OCI-LY3 (cell line): ENCODE results near the gene CLIC6.

Experiments used
- H2AFZ ChIP-seq: fragments of 200-600, 300-600 bp; shearing (Covaris generic); 2 replicates; pipeline ENCODE4 v1.6.0; 2014; ENCODE audit warnings: antibody characterized with exemption, low read depth, low read length
- H3K27ac ChIP-seq: fragments of 200-600, 300-600 bp; sonication (generic); 2 replicates; pipeline ENCODE4 v1.5.1; 2014; ENCODE audit warnings: mild to moderate bottlenecking, low read length, moderate library complexity, mixed read lengths
- H3K27me3 ChIP-seq: fragments of 200-600, 300-600 bp; sonication (generic); 2 replicates; pipeline ENCODE4 v1.6.1; 2014; ENCODE audit warnings: low read depth, low read length, mixed read lengths
- H3K36me3 ChIP-seq: fragments of 200-600, 300-600 bp; sonication (generic); replicated peaks from 2 replicates; pipeline ENCODE3; 2014; ENCODE audit warnings: low read depth, low read length, mixed read lengths
- H3K4me1 ChIP-seq: fragments of 300-600, 200-600 bp; sonication (generic); 2 replicates; pipeline ENCODE4 v1.6.1; 2014; ENCODE audit warnings: low read length, mixed read lengths
- H3K4me2 ChIP-seq: fragments of 200-600, 300-600 bp; sonication (generic); 2 replicates; pipeline ENCODE4 v1.6.1; 2014; ENCODE audit warnings: low read length, mixed read lengths
- H3K4me3 ChIP-seq: fragments of 300-600, 200-600 bp; sonication (generic); 2 replicates; pipeline ENCODE4 v1.5.1; 2014; ENCODE audit warnings: antibody characterized with exemption, mild to moderate bottlenecking, low read length, moderate library complexity
- H3K79me2 ChIP-seq: fragments of 300-600, 200-600 bp; shearing (Covaris generic); 2 replicates; pipeline ENCODE4 v1.6.1; 2014; ENCODE audit warnings: mild to moderate bottlenecking, low read length, mixed read lengths
- H3K9ac ChIP-seq: fragments of 300-600, 200-600 bp; shearing (Covaris generic); 2 replicates; pipeline ENCODE4 v1.6.0; 2014; ENCODE audit warnings: mild to moderate bottlenecking, low read length, moderate library complexity
- H3K9me3 ChIP-seq: fragments of 200-600, 300-600 bp; shearing (Covaris generic); 2 replicates; pipeline ENCODE4 v1.6.1; 2014; ENCODE audit warnings: low read length, mixed read lengths; ENCODE audit not compliant: insufficient read depth
- H4K20me1 ChIP-seq: fragments of 200-600, 300-600 bp; sonication (generic); 2 replicates; pipeline ENCODE4 v1.6.1; 2016; ENCODE audit warnings: low read length, mixed read lengths; ENCODE audit not compliant: insufficient read depth
- EZH2phosphoT487 ChIP-seq: fragments of 200-600 bp; shearing (Covaris generic); IDR thresholded peaks from 2 replicates; pipeline ENCODE4 v1.6.1; 2018; ENCODE audit warnings: antibody characterized with exemption, mixed run types, low read depth
- TF ChIP-seq, protein P1 (sequence below): fragments of 200-600, 300-600 bp; sonication (generic); IDR thresholded peaks from 2 replicates; pipeline ENCODE4 v1.5.1; 2014; ENCODE audit warnings: antibody characterized with exemption, low read length, low read depth

CLIC6 gene

DNA sequence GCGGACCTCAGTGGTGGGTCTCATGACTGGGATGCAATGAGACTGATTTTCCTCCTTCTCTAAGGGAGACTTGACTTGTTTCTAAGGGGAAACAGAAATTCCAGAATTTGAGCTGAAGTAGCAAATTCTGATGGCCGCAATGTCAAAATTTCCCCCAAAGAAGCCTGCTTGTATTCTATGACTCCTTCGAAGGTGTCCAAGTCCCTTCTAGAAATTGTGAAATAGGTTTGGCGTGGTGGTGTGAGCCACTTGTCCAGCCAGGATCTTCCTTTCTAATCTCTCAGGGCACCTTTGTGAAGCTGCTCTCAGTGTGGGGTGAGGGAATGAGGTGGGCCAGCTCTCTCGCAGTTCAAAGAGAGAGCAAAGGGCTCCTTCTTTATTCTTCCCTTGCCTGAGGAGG lies 19.9 kb downstream of the CLIC6 start:
- no peak overlapping the region for H3K27ac ChIP-seq
- H3K36me3 ChIP-seq: no peaks in the 10 kb centered on the region
- H3K9me3 ChIP-seq: no peaks in the 10 kb centered on the region
- no peak for TF ChIP-seq EZH2phosphoT487
- TF ChIP-seq, protein P1, sequence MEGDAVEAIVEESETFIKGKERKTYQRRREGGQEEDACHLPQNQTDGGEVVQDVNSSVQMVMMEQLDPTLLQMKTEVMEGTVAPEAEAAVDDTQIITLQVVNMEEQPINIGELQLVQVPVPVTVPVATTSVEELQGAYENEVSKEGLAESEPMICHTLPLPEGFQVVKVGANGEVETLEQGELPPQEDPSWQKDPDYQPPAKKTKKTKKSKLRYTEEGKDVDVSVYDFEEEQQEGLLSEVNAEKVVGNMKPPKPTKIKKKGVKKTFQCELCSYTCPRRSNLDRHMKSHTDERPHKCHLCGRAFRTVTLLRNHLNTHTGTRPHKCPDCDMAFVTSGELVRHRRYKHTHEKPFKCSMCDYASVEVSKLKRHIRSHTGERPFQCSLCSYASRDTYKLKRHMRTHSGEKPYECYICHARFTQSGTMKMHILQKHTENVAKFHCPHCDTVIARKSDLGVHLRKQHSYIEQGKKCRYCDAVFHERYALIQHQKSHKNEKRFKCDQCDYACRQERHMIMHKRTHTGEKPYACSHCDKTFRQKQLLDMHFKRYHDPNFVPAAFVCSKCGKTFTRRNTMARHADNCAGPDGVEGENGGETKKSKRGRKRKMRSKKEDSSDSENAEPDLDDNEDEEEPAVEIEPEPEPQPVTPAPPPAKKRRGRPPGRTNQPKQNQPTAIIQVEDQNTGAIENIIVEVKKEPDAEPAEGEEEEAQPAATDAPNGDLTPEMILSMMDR: no peak
- H3K4me2 ChIP-seq: no peak overlapping the region
- H3K27me3 ChIP-seq: no peaks in the 10 kb centered on the region
- no peak overlapping the region for H2AFZ ChIP-seq
- H3K9ac ChIP-seq: no peak overlapping the region
- no peaks in the 10 kb centered on the region for H3K79me2 ChIP-seq
- H4K20me1 ChIP-seq: no peaks in the 10 kb centered on the region
- H3K4me1 ChIP-seq: peaks cover 34% of the 10 kb centered on the region
- H3K4me3 ChIP-seq: no peak overlapping the region

DNA sequence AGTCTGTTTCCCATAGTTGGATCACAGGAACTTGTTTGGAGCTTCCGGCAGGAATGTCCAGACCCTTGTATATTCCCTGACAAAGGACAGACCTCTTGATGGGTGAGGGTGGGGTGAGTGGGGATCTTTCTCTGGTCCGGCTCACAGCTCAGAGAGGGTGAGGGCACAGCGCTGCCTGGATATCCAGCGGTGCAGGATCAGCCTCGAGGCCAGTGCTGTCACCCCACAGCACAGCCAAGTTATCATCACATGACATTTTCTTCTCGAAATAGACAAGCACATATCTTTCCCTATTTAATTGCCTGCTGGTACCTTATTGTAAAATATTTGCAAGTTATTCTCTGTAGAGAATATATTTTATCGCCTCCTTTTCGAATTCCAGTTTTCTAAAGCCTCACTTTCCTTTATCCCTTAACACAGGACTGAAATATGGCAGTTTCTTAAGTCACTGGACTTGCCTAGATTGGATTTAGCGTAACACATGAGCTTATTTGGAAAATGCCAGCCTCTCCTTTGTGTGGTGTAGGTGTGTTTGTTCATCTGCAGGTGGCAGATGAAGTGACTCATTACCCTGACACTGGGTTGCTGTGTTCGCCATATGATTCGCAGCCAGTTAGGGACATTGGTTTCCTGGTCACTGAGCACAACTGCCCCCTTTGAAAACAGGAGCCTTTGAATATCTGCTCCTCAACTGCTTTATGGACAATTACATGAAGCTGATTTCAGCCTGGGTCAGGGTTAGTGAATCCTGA lies 21.4 kb downstream of the CLIC6 start:
- no peak overlapping the region for H3K4me3 ChIP-seq
- H3K27ac ChIP-seq: no peak overlapping the region
- H3K79me2 ChIP-seq: no peaks in the 10 kb centered on the region
- H2AFZ ChIP-seq: no peak overlapping the region
- no peaks in the 10 kb centered on the region for H3K36me3 ChIP-seq
- TF ChIP-seq, protein P1: no peak
- TF ChIP-seq EZH2phosphoT487: no peak
- no peak overlapping the region for H3K4me2 ChIP-seq
- no peaks in the 10 kb centered on the region for H4K20me1 ChIP-seq
- H3K9ac ChIP-seq: no peak overlapping the region
- H3K27me3 ChIP-seq: no peaks in the 10 kb centered on the region
- H3K4me1 ChIP-seq: peaks cover 37% of the 10 kb centered on the region
- H3K9me3 ChIP-seq: no peaks in the 10 kb centered on the region

DNA sequence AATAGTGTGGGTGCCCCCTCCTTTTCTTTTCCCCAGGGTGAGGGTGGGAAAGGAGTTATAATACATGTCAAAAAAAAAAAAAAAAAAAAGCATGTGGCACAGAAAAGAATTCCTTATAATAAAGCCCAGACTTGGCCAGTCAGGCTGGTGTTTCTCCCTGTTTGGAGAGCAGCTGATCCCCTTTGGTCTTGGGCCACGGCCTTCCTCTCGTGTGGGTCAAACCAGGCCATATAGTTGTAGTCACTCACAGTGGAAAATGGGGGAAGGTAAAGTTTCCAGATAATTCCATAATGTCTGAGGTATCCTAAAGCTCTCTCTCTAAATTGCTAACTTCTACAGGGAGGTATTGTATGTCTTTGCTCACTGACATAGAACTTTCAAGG lies 22.0 kb downstream of the CLIC6 start:
- no peaks in the 10 kb centered on the region for H4K20me1 ChIP-seq
- peaks cover 42% of the 10 kb centered on the region for H3K4me1 ChIP-seq
- no peak overlapping the region for H2AFZ ChIP-seq
- no peaks in the 10 kb centered on the region for H3K9me3 ChIP-seq
- no peak overlapping the region for H3K27ac ChIP-seq
- no peak overlapping the region for H3K4me3 ChIP-seq
- no peaks in the 10 kb centered on the region for H3K36me3 ChIP-seq
- TF ChIP-seq, protein P1: no peak
- H3K9ac ChIP-seq: no peak overlapping the region
- H3K79me2 ChIP-seq: no peaks in the 10 kb centered on the region
- no peaks in the 10 kb centered on the region for H3K27me3 ChIP-seq
- no peak overlapping the region for H3K4me2 ChIP-seq

DNA sequence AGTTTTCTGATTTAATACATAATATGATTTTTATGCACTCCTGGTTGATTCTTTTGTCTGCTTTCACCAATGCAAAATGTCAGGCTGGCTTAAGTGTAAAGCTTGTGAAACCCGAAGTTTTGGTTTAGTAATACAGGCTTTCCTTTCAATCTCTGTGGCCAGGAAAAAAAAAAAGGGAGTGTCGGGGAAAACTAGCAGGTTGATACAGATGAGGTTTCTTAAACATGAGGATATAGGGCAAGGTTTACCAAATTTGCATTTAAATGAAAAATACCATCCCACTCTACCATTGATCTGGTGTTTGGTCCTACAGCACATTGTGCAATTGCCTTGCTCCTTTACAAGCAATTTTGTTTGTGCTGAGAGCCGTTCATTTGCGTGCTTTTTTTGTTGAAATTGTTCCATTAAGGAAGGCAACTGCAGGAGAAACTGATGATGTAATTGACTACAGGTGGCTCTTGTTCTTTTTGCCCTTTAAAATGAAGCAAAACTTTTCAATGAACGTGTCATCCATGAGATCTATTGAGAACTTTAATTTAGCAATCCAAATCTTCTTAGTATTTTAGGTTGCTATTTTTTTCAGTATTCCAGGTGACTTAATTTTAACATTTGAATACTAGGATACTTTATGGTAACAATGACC lies 22.7 kb downstream of the CLIC6 start:
- H3K36me3 ChIP-seq: no peaks in the 10 kb centered on the region
- no peak for TF ChIP-seq EZH2phosphoT487
- TF ChIP-seq, protein P1: no peak
- H3K79me2 ChIP-seq: no peaks in the 10 kb centered on the region
- H2AFZ ChIP-seq: no peak overlapping the region
- H3K27me3 ChIP-seq: no peaks in the 10 kb centered on the region
- no peaks in the 10 kb centered on the region for H3K9me3 ChIP-seq
- H3K4me3 ChIP-seq: no peak overlapping the region
- H3K27ac ChIP-seq: no peak overlapping the region
- H3K4me2 ChIP-seq: 0 out of 2 replicates have a peak overlapping the region, but pooled peaks have one; percentile 87
- H3K4me1 ChIP-seq: peaks cover 49% of the 10 kb centered on the region
- H3K9ac ChIP-seq: no peak overlapping the region
- no peaks in the 10 kb centered on the region for H4K20me1 ChIP-seq
